PC-9 (cell line): ENCODE measurements around the gene BRD4. TPM values are rescaled to one million over a fixed set of nuclear protein-coding genes. Genes with fewer than 3 reads are reported as not detected.

Source experiments
- BruUV-seq: library from RNA; stranded (reverse); fragments of 400-500 nt; replicated peaks from 2 replicates; lab custom pipeline; 2021; lab: Mats Ljungman, UMichigan
- CTCF ChIA-PET: fragments of 300-600 bp; sonication (Branson Sonifier 250); formaldehyde crosslinking; loops from one replicate; lab custom pipeline; 2022; ENCODE audit warnings: antibody characterized with exemption; lab: Charles Lee
- POLR2A ChIA-PET: fragments of 300-600 bp; sonication (Branson Sonifier 250); formaldehyde crosslinking; loops from one replicate; lab custom pipeline; 2022; ENCODE audit warnings: antibody characterized with exemption; ENCODE audit not compliant: unreplicated experiment; lab: Charles Lee
- DNase-seq, 2 experiments: peaks; one replicate each; pipeline versions ENCODE4 v3.0.0 to v3.0.0-alpha.2; 2015 to 2022; ENCODE audit warnings: mixed read lengths in 1 of 2
- H2AFZ ChIP-seq: fragments of 200-600 bp; sonication (generic); 2 replicates; pipeline ENCODE4 v1.8.1; 2017; ENCODE audit warnings: antibody characterized with exemption
- H3F3A ChIP-seq: fragments of 200-600 bp; sonication (generic); 2 replicates; pipeline ENCODE4 v1.8.1; 2017; ENCODE audit warnings: antibody characterized with exemption, mild to moderate bottlenecking, low read depth; ENCODE audit not compliant: insufficient read depth
- H3K27ac ChIP-seq: fragments of 200-600 bp; sonication (generic); 2 replicates; pipeline ENCODE4 v1.6.1; 2016; ENCODE audit warnings: mixed run types
- H3K27me3 ChIP-seq: fragments of 200-600 bp; sonication (generic); 2 replicates; pipeline ENCODE4 v1.6.1; 2016; ENCODE audit warnings: low read depth, mixed run types; ENCODE audit not compliant: insufficient read depth
- H3K36me3 ChIP-seq: fragments of 200-600 bp; sonication (generic); 2 replicates; pipeline ENCODE4 v1.6.1; 2016; ENCODE audit warnings: low read depth, mixed run types
- H3K4me1 ChIP-seq: fragments of 200-600 bp; sonication (generic); replicated peaks from 2 replicates; pipeline ENCODE4 v1.6.1; 2016; ENCODE audit warnings: mixed run types; ENCODE audit not compliant: insufficient read depth
- H3K4me2 ChIP-seq: fragments of 200-600 bp; sonication (generic); 2 replicates; pipeline ENCODE4 v1.6.1; 2017; ENCODE audit warnings: mixed run types
- H3K4me3 ChIP-seq: fragments of 200-600 bp; sonication (generic); 2 replicates; pipeline ENCODE4 v1.6.1; 2016; ENCODE audit warnings: mixed run types
- H3K79me2 ChIP-seq: fragments of 200-600 bp; sonication (generic); 2 replicates; pipeline ENCODE4 v1.6.1; 2017; ENCODE audit warnings: low read depth, mixed run types
- H3K9me2 ChIP-seq: fragments of 200-600 bp; sonication (generic); 2 replicates; pipeline ENCODE4 v1.8.1; 2017; ENCODE audit warnings: mild to moderate bottlenecking; ENCODE audit not compliant: insufficient read depth
- H3K9me3 ChIP-seq: fragments of 200-600 bp; sonication (generic); 2 replicates; pipeline ENCODE4 v1.8.1; 2016; ENCODE audit warnings: low read depth; ENCODE audit not compliant: insufficient read depth
- H4K20me1 ChIP-seq: fragments of 200-600 bp; sonication (generic); 2 replicates; pipeline ENCODE4 v1.8.1; 2017; ENCODE audit not compliant: insufficient read depth
- CTCF ChIP-seq: fragments of 200-600 bp; sonication (generic); conservative IDR thresholded peaks from 2 replicates; pipeline ENCODE4 v1.6.1; 2017; ENCODE audit warnings: mixed run types, antibody characterized with exemption, mild to moderate bottlenecking, moderate library complexity
- EZH2 ChIP-seq: fragments of 200-600 bp; sonication (generic); IDR thresholded peaks from 2 replicates; pipeline ENCODE4 v1.8.0; 2017; ENCODE audit warnings: antibody characterized with exemption, low read depth
- intact Hi-C: fragments of 100-400 bp; cut with micrococcal nuclease; formaldehyde crosslinking; loops from one replicate; pipeline ENCODE4 v1.10.0; 2022; ENCODE audit not compliant: unreplicated experiment
- total RNA-seq: library from RNA; stranded (reverse); gene quantifications from 2 replicates; pipeline ENCODE4 v1.2.3, GENCODE V29; 2021

BRD4 gene
- total RNA-seq, 1 experiment from 2014 or later: 138 TPM

DNA sequence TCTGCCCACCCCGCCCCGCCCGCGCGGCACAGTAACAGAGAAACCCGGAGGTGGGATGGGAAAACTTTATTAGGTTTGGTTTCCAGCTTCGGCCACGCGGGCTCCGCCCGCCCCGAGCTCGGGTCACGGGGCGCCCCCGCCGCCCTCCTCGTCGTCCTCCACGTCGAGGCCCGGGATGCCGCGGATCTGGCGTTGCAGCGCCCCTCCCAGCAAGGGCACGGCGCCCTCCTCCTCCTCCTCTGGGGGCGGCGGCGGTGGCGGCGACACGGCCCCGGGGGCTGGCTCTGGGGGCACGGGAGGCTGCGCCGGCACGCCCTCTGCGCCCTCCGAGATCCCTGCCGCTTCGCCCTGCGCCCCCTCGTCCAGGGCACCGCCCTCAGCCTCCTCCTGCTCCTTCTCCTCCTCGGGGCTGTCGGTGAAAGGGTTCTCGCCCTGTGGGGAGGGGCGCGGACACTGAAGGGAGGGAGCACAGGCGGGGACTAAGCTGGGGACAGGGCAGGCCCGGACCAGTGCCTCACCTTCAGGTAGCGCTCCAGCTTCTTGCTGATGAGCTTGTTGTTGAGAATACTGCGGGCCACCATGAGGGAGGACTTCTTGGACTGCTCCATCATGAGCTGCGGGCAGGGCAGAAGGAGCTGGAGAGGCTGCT is 47.8 kb upstream of the BRD4 start:
- peaks cover 22% of the 10 kb centered on the region for H3K4me1 ChIP-seq
- peak; percentile 78 to 86 for DNase-seq
- peak overlapping the region; percentile 81 for H2AFZ ChIP-seq
- H3K27ac ChIP-seq: peak overlapping the region; percentile 69
- no peaks in the 10 kb centered on the region for H3K9me3 ChIP-seq
- ChIA-PET POLR2A (interaction anchor here (0.6 to 2.3 kb wide), 9 partner anchors 22 to 870 kb away, joined by 3 to 19 read pairs (median 6); partner anchors contain the start of gene AKAP8L), CTCF (interaction anchor here (0.6 to 1.6 kb wide), 4 partner anchors 16 to 175 kb away, joined by 3 to 6 read pairs (median 4); partner anchors contain the start of gene AKAP8L)
- H3K27me3 ChIP-seq: no peaks in the 10 kb centered on the region
- peaks cover 28% of the 10 kb centered on the region for H4K20me1 ChIP-seq
- peaks cover 43% of the 10 kb centered on the region for H3K79me2 ChIP-seq
- H3K4me2 ChIP-seq: peak overlapping the region; percentile 78
- intact Hi-C loops: loop anchor here (2.0 kb wide), 1 partner anchor 39 kb away; the partner anchor contains the start of gene AKAP8L
- H3K4me3 ChIP-seq: peak overlapping the region; percentile 78
- BruUV-seq: no TSS peak
- H3K9me2 ChIP-seq: no peaks in the 10 kb centered on the region
- no peaks in the 10 kb centered on the region for H3K36me3 ChIP-seq
- TF ChIP-seq CTCF (no peak), EZH2 (no peak)
- H3F3A ChIP-seq: peaks cover 40% of the 10 kb centered on the region

DNA sequence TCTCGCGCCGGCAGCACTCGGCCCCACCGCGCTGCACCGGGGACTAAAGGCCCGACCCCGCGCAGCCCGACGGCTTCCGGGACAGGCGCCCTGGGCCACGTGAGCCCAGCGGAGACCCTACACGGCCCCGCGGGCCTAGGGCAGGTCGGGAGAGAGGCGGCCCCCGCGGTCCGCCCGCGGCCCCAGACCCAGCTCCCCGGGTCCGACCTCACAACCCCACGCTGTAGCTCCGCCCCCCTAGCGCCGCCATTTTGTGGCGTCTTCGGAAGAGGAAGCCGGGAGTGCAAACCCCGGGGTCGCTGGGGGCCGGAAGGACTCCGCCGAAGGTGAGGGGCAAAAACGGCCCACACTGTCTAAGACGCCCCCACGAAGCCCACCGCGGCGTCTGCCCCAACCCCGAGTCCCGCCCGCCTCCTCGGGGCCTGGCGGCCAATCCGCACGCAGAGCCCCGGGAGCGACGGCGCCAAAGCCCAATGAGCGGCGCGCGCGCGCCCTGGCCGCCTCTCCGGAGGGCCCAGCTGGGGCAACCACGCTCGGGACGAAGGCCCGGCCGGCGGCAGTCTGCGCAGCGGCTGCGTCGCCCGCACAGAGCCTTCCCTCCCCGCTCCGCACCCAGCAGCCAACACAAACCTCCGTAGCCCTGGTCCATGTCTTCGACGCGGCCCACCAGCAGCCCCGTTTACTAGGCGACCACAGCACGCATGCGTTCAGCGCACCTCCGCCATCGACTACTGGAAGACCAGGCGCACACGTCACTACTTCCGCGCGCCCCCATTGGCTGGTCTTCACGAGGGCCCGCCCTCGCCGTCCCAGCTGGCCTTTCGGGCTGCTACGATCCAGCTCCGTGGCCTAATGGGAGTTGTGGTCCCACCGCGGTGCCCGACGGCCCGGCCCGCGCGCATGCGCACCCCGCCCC is 47.0 kb upstream of the BRD4 start, which contains the start of gene AKAP8:
AKAP8 (minus strand) TSS at position 705 of the 916 bp plus-strand sequence; CDS start at position 649, 56 bp downstream.
- intact Hi-C loops: loop anchor here (2.0 kb wide), 1 partner anchor 39 kb away; the partner anchor contains the start of gene AKAP8L
- BruUV-seq: no TSS peak
- H3K79me2 ChIP-seq: peaks cover 50% of the 10 kb centered on the region
- peaks cover 35% of the 10 kb centered on the region for H4K20me1 ChIP-seq
- H3K36me3 ChIP-seq: no peaks in the 10 kb centered on the region
- H3F3A ChIP-seq: peaks cover 40% of the 10 kb centered on the region
- H3K27me3 ChIP-seq: no peaks in the 10 kb centered on the region
- DNase-seq: peak; percentile 97 to 98
- H3K4me2 ChIP-seq: peak within 1 kb of the TSS; percentile 78
- H3K9me3 ChIP-seq: no peaks in the 10 kb centered on the region
- peak within 1 kb of the TSS; percentile 78 for H3K4me3 ChIP-seq
- TF ChIP-seq EZH2 (no peak), CTCF (no peak)
- H3K27ac ChIP-seq: peak within 1 kb of the TSS; percentile 87
- H3K9me2 ChIP-seq: no peaks in the 10 kb centered on the region
- ChIA-PET POLR2A (interaction anchor here (0.5 to 2.3 kb wide), 12 partner anchors 8 to 458 kb away, joined by 3 to 19 read pairs (median 4); partner anchors contain the start of gene AKAP8L), CTCF (interaction anchor here (0.6 to 1.6 kb wide), 3 partner anchors 40 to 185 kb away, joined by 3 to 6 read pairs (median 5); partner anchors contain the start of gene AKAP8L)
- peak within 1 kb of the TSS; percentile 81 for H2AFZ ChIP-seq
- peaks cover 22% of the 10 kb centered on the region for H3K4me1 ChIP-seq
